NT2/D1 (cell line): Measurements from ENCODE around the gene ATP1A2.

Experiments used
- DNase-seq: peaks from one replicate; pipeline ENCODE4 v3.0.0-alpha.2; 2011; ENCODE audit warnings: low read depth, low spot score
- H3K27me3 ChIP-seq: 2 replicates; pipeline ENCODE4 v1.6.0; 2011; ENCODE audit warnings: mild to moderate bottlenecking; ENCODE audit not compliant: insufficient read length, insufficient read depth
- H3K36me3 ChIP-seq: 2 replicates; pipeline ENCODE4 v1.6.1; 2011; ENCODE audit warnings: mild to moderate bottlenecking, low read length, mixed read lengths; ENCODE audit not compliant: insufficient read depth, insufficient read length
- H3K4me1 ChIP-seq: 2 replicates; pipeline ENCODE4 v1.5.1; 2011; ENCODE audit not compliant: insufficient read depth, insufficient read length
- H3K4me3 ChIP-seq: 2 replicates; pipeline ENCODE4 v1.5.1; 2011; ENCODE audit warnings: low read depth; ENCODE audit not compliant: insufficient read length
- H3K9ac ChIP-seq: 2 replicates; pipeline ENCODE4 v1.6.0; 2011; ENCODE audit warnings: low read depth; ENCODE audit not compliant: insufficient read length
- H3K9me3 ChIP-seq: 2 replicates; pipeline ENCODE4 v1.5.1; 2011; ENCODE audit warnings: mild to moderate bottlenecking, low read length; ENCODE audit not compliant: insufficient read depth
- SUZ12 ChIP-seq: IDR thresholded peaks from 2 replicates; pipeline ENCODE4 v1.6.1; 2011; ENCODE audit not compliant: insufficient read length, insufficient read depth; ENCODE audit errors: extremely low read depth
- YY1 ChIP-seq: IDR thresholded peaks from 2 replicates; pipeline ENCODE4 v1.6.1; 2011; ENCODE audit not compliant: insufficient read length, insufficient read depth
- ZNF274 ChIP-seq: IDR thresholded peaks from 2 replicates; pipeline ENCODE4 v1.6.1; 2011; ENCODE audit warnings: mild to moderate bottlenecking, low read depth, low read length

Gene ATP1A2

GRCh38 chr1:160148121-160148520 is 32.6 kb downstream of the ATP1A2 start:
- no peak overlapping the region for H3K9ac ChIP-seq

GRCh38 chr1:160149233-160149632 is 33.7 kb downstream of the ATP1A2 start:
- H3K36me3 ChIP-seq: no peaks in the 10 kb centered on the region
- no peak overlapping the region for H3K4me3 ChIP-seq
- H3K9me3 ChIP-seq: no peaks in the 10 kb centered on the region
- H3K4me1 ChIP-seq: no peaks in the 10 kb centered on the region
- no peaks in the 10 kb centered on the region for H3K27me3 ChIP-seq
- H3K9ac ChIP-seq: no peak overlapping the region
- TF ChIP-seq YY1 (no peak), ZNF274 (no peak), SUZ12 (no peak)
- no peak for DNase-seq

More at GRCh38 chr1:160148121-160148520, 32.6 kb downstream of the ATP1A2 start:
- Histone ChIP-seq H3K27me3 (no peaks in the 10 kb centered on the region), H3K36me3 (no peaks in the 10 kb centered on the region), H3K4me1 (no peaks in the 10 kb centered on the region), H3K9me3 (no peaks in the 10 kb centered on the region), H3K4me3 (no peak overlapping the region)
- no peak for DNase-seq
- no peak for TF ChIP-seq ZNF274
- TF ChIP-seq SUZ12: no peak
- TF ChIP-seq YY1: no peak

- DNase-seq: no peak
- Histone ChIP-seq H3K4me3 (no peak overlapping the region), H3K9me3 (no peaks in the 10 kb centered on the region), H3K27me3 (no peaks in the 10 kb centered on the region), H3K9ac (no peak overlapping the region), H3K4me1 (no peaks in the 10 kb centered on the region), H3K36me3 (no peaks in the 10 kb centered on the region)
- no peak for TF ChIP-seq YY1
- TF ChIP-seq SUZ12: no peak
- TF ChIP-seq ZNF274: no peak
Measured at GRCh38 chr1:160149716-160150115, 34.2 kb downstream of the ATP1A2 start.

GRCh38 chr1:160151303-160151702 is 35.7 kb downstream of the ATP1A2 start, which contains the start of gene ATP1A4:
TSS of gene ATP1A4 (plus strand) at chr1:160151603. CDS start at chr1:160152041, 438 bp downstream.
- DNase-seq: no peak

GRCh38 chr1:160154790-160155189 is 39.2 kb downstream of the ATP1A2 start:
- no peaks in the 10 kb centered on the region for H3K27me3 ChIP-seq
- H3K36me3 ChIP-seq: no peaks in the 10 kb centered on the region
- DNase-seq: no peak
- no peaks in the 10 kb centered on the region for H3K9me3 ChIP-seq
- H3K4me1 ChIP-seq: no peaks in the 10 kb centered on the region
- no peak overlapping the region for H3K4me3 ChIP-seq
- no peak for TF ChIP-seq SUZ12
- no peak for TF ChIP-seq ZNF274
- no peak for TF ChIP-seq YY1
- H3K9ac ChIP-seq: no peak overlapping the region

More at GRCh38 chr1:160151303-160151702, 35.7 kb downstream of the ATP1A2 start, which contains the start of gene ATP1A4:
- H3K4me3 ChIP-seq: no peak within 1 kb of the TSS
- no peak within 1 kb of the TSS for H3K9ac ChIP-seq
- no peaks in the 10 kb centered on the region for H3K36me3 ChIP-seq
- H3K9me3 ChIP-seq: no peaks in the 10 kb centered on the region
- no peaks in the 10 kb centered on the region for H3K4me1 ChIP-seq
- no peaks in the 10 kb centered on the region for H3K27me3 ChIP-seq
- TF ChIP-seq YY1 (no peak), ZNF274 (no peak), SUZ12 (no peak)

- H3K4me3 ChIP-seq: no peak overlapping the region
- no peak overlapping the region for H3K9ac ChIP-seq
- H3K27me3 ChIP-seq: no peaks in the 10 kb centered on the region
- no peak for DNase-seq
- TF ChIP-seq ZNF274: no peak
- TF ChIP-seq SUZ12: no peak
- no peak for TF ChIP-seq YY1
- no peaks in the 10 kb centered on the region for H3K9me3 ChIP-seq
- no peaks in the 10 kb centered on the region for H3K36me3 ChIP-seq
- no peaks in the 10 kb centered on the region for H3K4me1 ChIP-seq
Measured at GRCh38 chr1:160156361-160156760, 40.8 kb downstream of the ATP1A2 start.

GRCh38 chr1:160157174-160157573 is 41.6 kb downstream of the ATP1A2 start:
- H3K27me3 ChIP-seq: no peaks in the 10 kb centered on the region
- no peak for TF ChIP-seq SUZ12
- no peak for TF ChIP-seq ZNF274
- no peak for TF ChIP-seq YY1

GRCh38 chr1:160158031-160158430 is 42.5 kb downstream of the ATP1A2 start:
- Histone ChIP-seq H3K4me1 (peaks cover 3% of the 10 kb centered on the region), H3K27me3 (no peaks in the 10 kb centered on the region), H3K36me3 (no peaks in the 10 kb centered on the region), H3K9me3 (no peaks in the 10 kb centered on the region), H3K4me3 (no peak overlapping the region), H3K9ac (no peak overlapping the region)
- DNase-seq: no peak
- TF ChIP-seq ZNF274: no peak
- no peak for TF ChIP-seq YY1
- no peak for TF ChIP-seq SUZ12

More at GRCh38 chr1:160157174-160157573, 41.6 kb downstream of the ATP1A2 start:
- Histone ChIP-seq H3K9me3 (no peaks in the 10 kb centered on the region), H3K4me3 (no peak overlapping the region), H3K36me3 (no peaks in the 10 kb centered on the region), H3K9ac (no peak overlapping the region), H3K4me1 (no peaks in the 10 kb centered on the region)
- DNase-seq: no peak
